Measurements from ENCODE around the gene EXOC7.
A peak's percentile ranks its signal among the peaks of the same experiment; 100 is the strongest.

EXOC7 gene

GRCh38 chr17:76130473-76130872, 26.9 kb upstream of the EXOC7 start:
- no peak overlapping the region for H3K27ac ChIP-seq
- no peaks in the 10 kb centered on the region for H3K9me3 ChIP-seq (ENCODE audit: severe bottlenecking)
- H3K4me3 ChIP-seq (ENCODE audit: low read depth, low read length): no peak overlapping the region
- no peaks in the 10 kb centered on the region for H3K27me3 ChIP-seq (ENCODE audit: insufficient read depth, low read depth, severe bottlenecking)
- no peaks in the 10 kb centered on the region for H3K36me3 ChIP-seq
- no peak for TF ChIP-seq CTCF (IDR thresholded peaks at IDR 0.05; ENCODE audit: low read depth, low read length)
- DNase-seq: no peak

GRCh38 chr17:76125922-76126321, 22.3 kb upstream of the EXOC7 start:
- Histone ChIP-seq H3K4me3 (ENCODE audit: low read depth, low read length) (no peak overlapping the region), H3K27ac (no peak overlapping the region), H3K36me3 (no peaks in the 10 kb centered on the region), H3K27me3 (ENCODE audit: insufficient read depth, low read depth, severe bottlenecking) (no peaks in the 10 kb centered on the region), H3K9me3 (ENCODE audit: severe bottlenecking) (no peaks in the 10 kb centered on the region)
- no peak for TF ChIP-seq CTCF (IDR thresholded peaks at IDR 0.05; ENCODE audit: low read depth, low read length)
- DNase-seq: no peak

- no peak for DNase-seq
- no peak for TF ChIP-seq CTCF (IDR thresholded peaks at IDR 0.05; ENCODE audit: low read depth, low read length)
- Histone ChIP-seq H3K36me3 (no peaks in the 10 kb centered on the region), H3K4me3 (ENCODE audit: low read depth, low read length) (no peak overlapping the region), H3K27me3 (ENCODE audit: insufficient read depth, low read depth, severe bottlenecking) (no peaks in the 10 kb centered on the region), H3K9me3 (ENCODE audit: severe bottlenecking) (no peaks in the 10 kb centered on the region), H3K27ac (no peak overlapping the region)
Measured at GRCh38 chr17:76125391-76125675, 21.7 kb upstream of the EXOC7 start.

- no peak overlapping the region for H3K27ac ChIP-seq
- H3K27me3 ChIP-seq (ENCODE audit: insufficient read depth, low read depth, severe bottlenecking): no peaks in the 10 kb centered on the region
- peak; percentile 68 for DNase-seq
- no peaks in the 10 kb centered on the region for H3K36me3 ChIP-seq
- no peak overlapping the region for H3K4me3 ChIP-seq (ENCODE audit: low read depth, low read length)
- H3K9me3 ChIP-seq (ENCODE audit: severe bottlenecking): no peaks in the 10 kb centered on the region
- TF ChIP-seq CTCF (IDR thresholded peaks at IDR 0.05; ENCODE audit: low read depth, low read length): peak; percentile 84
Measured at GRCh38 chr17:76124582-76125390, 21.2 kb upstream of the EXOC7 start.

- TF ChIP-seq CTCF (IDR thresholded peaks at IDR 0.05; ENCODE audit: low read depth, low read length): 0 out of 2 replicates have a peak, but pooled peaks have one; percentile 7
- Histone ChIP-seq H3K9me3 (ENCODE audit: severe bottlenecking) (no peaks in the 10 kb centered on the region), H3K27me3 (ENCODE audit: insufficient read depth, low read depth, severe bottlenecking) (no peaks in the 10 kb centered on the region), H3K27ac (no peak overlapping the region), H3K36me3 (no peaks in the 10 kb centered on the region), H3K4me3 (ENCODE audit: low read depth, low read length) (no peak overlapping the region)
- no peak for DNase-seq
Measured at GRCh38 chr17:76123749-76124581, 20.4 kb upstream of the EXOC7 start.
